ENCODE measurements around the gene GPRIN3.

Gene GPRIN3

GRCh38 chr4:89307446-89308160, at the start of gene GPRIN3:
GPRIN3 (minus strand) TSS chr4:89307800; CDS start chr4:89250110, 57,690 bp downstream.
- peak; percentile 85 to 91 for DNase-seq

GRCh38 chr4:89357340-89357739, 49.7 kb upstream of the GPRIN3 start:
- no peak for DNase-seq

GRCh38 chr4:89356086-89356485, 48.5 kb upstream of the GPRIN3 start:
- no peak for DNase-seq

GRCh38 chr4:89353514-89353913, 45.9 kb upstream of the GPRIN3 start:
- DNase-seq: no peak

- DNase-seq: no peak
Observed at GRCh38 chr4:89352541-89352940, 44.9 kb upstream of the GPRIN3 start.

- no peak for DNase-seq
Observed at GRCh38 chr4:89351201-89351600, 43.6 kb upstream of the GPRIN3 start.

- no peak for DNase-seq
Observed at GRCh38 chr4:89347363-89348025, 39.9 kb upstream of the GPRIN3 start.

GRCh38 chr4:89344571-89344970, 37.0 kb upstream of the GPRIN3 start:
- no peak for DNase-seq

GRCh38 chr4:89338206-89338605, 30.6 kb upstream of the GPRIN3 start:
- no peak for DNase-seq

- DNase-seq: no peak
Observed at GRCh38 chr4:89337681-89338080, 30.1 kb upstream of the GPRIN3 start.

- DNase-seq: no peak
Observed at GRCh38 chr4:89336818-89337420, 29.3 kb upstream of the GPRIN3 start.

GRCh38 chr4:89334830-89335229, 27.2 kb upstream of the GPRIN3 start:
- no peak for DNase-seq

GRCh38 chr4:89334311-89334710, 26.7 kb upstream of the GPRIN3 start:
- DNase-seq: no peak

GRCh38 chr4:89331686-89332544, 24.3 kb upstream of the GPRIN3 start:
- DNase-seq: no peak

- no peak for DNase-seq
Observed at GRCh38 chr4:89331197-89331596, 23.6 kb upstream of the GPRIN3 start.

GRCh38 chr4:89329280-89329679, 21.7 kb upstream of the GPRIN3 start:
- DNase-seq: no peak

- DNase-seq: no peak
Observed at GRCh38 chr4:89324671-89325070, 17.1 kb upstream of the GPRIN3 start.

GRCh38 chr4:89322671-89323070, 15.1 kb upstream of the GPRIN3 start:
- no peak for DNase-seq

GRCh38 chr4:89319756-89320155, 12.2 kb upstream of the GPRIN3 start:
- DNase-seq: no peak

GRCh38 chr4:89316931-89317366, 9.3 kb upstream of the GPRIN3 start:
- DNase-seq: no peak

GRCh38 chr4:89316211-89316610, 8.6 kb upstream of the GPRIN3 start:
- no peak for DNase-seq

GRCh38 chr4:89314291-89314690, 6.7 kb upstream of the GPRIN3 start:
- no peak for DNase-seq

- DNase-seq: no peak
Observed at GRCh38 chr4:89312066-89312465, 4.5 kb upstream of the GPRIN3 start.
